WTC11 (cell line): Measurements from ENCODE around the gene PTGES2.
"Not testable (repeated sequence)": the region's sequence is repeated elsewhere in the genome, so short reads cannot be mapped to it uniquely, and the experiment has no call there.

Source experiments
- AFF4 ChIP-seq: sonication (generic); formaldehyde crosslinking; IDR thresholded peaks from 2 replicates; pipeline ENCODE4 v1.8.1; 2023; ENCODE audit warnings: mild to moderate bottlenecking, missing genetic modification reagents, borderline replicate concordance
- CTCF ChIP-seq: fragments of 200-600 bp; IDR thresholded peaks from 2 replicates; pipeline ENCODE4 v1.8.0; 2022; ENCODE audit warnings: antibody characterized with exemption
- FOXJ3 ChIP-seq: sonication (generic); formaldehyde crosslinking; IDR thresholded peaks from 2 replicates; pipeline ENCODE4 v1.9.0; 2021; ENCODE audit warnings: missing genetic modification reagents, mild to moderate bottlenecking, borderline replicate concordance
- MAX ChIP-seq: sonication (generic); formaldehyde crosslinking; IDR thresholded peaks from 2 replicates; pipeline ENCODE4 v1.8.0; 2022; ENCODE audit warnings: mild to moderate bottlenecking, missing genetic modification reagents
- RELA ChIP-seq: sonication (generic); formaldehyde crosslinking; IDR thresholded peaks from 2 replicates; pipeline ENCODE4 v1.8.1; 2022; ENCODE audit warnings: missing genetic modification reagents, mild to moderate bottlenecking, borderline replicate concordance

GRCh38 chr9:128111726-128112125 lies 15.8 kb downstream of the PTGES2 start:
- not testable (repeated sequence) for TF ChIP-seq MAX (CRISPR knock-in tag); AFF4 (CRISPR knock-in tag); CTCF; RELA (CRISPR knock-in tag); FOXJ3 (CRISPR knock-in tag)
